ENCODE results near the gene RASA3. TPM values are rescaled to one million over a fixed set of nuclear protein-coding genes. Genes with fewer than 3 reads are reported as not detected.

The RASA3 gene
- polyA plus RNA-seq, 3 donors: 9.0 to 32.6 (median 16.6) TPM

DNA sequence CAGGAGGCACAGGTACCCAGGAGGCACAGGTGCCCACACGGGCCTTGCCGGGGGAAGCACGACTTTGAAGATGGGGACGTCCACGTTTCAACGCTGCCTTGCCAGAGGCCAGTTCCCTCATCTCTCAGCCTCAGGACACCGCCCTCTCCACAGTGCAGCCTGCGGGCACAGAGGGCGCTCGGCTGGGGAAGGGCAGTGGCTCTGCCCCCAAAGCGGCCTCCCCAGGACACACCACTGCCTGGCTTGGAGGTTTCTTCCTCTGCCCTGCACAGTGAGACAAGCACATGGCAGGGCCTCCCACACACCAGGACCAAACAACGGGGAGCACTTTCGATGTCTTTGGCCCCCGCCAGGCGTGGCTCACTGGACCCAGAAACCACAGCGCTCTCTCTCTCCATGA is 73.0 kb downstream of the RASA3 start:
- H3K27me3 Mint-ChIP-seq (ENCODE audit: low read depth in 3 of 3): peaks cover 0 to 3% (median 0%) of the 10 kb centered on the region in 3 donors
- H3K4me3 Mint-ChIP-seq: no peak overlapping the region
- H4K20me1 ChIP-seq (ENCODE audit: insufficient read depth, low read length): peaks cover 56% of the 10 kb centered on the region
- WGBS (ENCODE audit: insufficient coverage): 75% methylated on average over 12 of the region's 16 CpGs
- no peaks in the 10 kb centered on the region for H3K27me3 ChIP-seq (ENCODE audit: control insufficient read depth in 2 of 2, insufficient read depth in 2 of 2, low read length in 2 of 2)
- no peaks in the 10 kb centered on the region for H3K9me3 ChIP-seq (replicated peaks in 1 of 2; ENCODE audit: control insufficient read depth in 1 of 2, insufficient read depth in 1 of 2, low read length in 2 of 2)
- no peak overlapping the region for H3K9ac ChIP-seq (ENCODE audit: insufficient read depth, low read length, poor library complexity, severe bottlenecking)
- peak overlapping the region in 5 of 7 donors; percentile 9 to 79 (median 36) for H3K27ac Mint-ChIP-seq
- TF ChIP-seq, protein P1, sequence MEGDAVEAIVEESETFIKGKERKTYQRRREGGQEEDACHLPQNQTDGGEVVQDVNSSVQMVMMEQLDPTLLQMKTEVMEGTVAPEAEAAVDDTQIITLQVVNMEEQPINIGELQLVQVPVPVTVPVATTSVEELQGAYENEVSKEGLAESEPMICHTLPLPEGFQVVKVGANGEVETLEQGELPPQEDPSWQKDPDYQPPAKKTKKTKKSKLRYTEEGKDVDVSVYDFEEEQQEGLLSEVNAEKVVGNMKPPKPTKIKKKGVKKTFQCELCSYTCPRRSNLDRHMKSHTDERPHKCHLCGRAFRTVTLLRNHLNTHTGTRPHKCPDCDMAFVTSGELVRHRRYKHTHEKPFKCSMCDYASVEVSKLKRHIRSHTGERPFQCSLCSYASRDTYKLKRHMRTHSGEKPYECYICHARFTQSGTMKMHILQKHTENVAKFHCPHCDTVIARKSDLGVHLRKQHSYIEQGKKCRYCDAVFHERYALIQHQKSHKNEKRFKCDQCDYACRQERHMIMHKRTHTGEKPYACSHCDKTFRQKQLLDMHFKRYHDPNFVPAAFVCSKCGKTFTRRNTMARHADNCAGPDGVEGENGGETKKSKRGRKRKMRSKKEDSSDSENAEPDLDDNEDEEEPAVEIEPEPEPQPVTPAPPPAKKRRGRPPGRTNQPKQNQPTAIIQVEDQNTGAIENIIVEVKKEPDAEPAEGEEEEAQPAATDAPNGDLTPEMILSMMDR (IDR thresholded peaks at IDR 0.05): no peak
- intact Hi-C loops (cut with micrococcal nuclease): loop anchor here in 1 of 2 donors (5.0 kb wide), 1 partner anchor 53 kb away; no protein-coding TSS in a partner anchor
- H3K4me1 ChIP-seq (ENCODE audit: control insufficient read depth in 1 of 2, insufficient read depth in 2 of 2, low read length in 2 of 2): peaks cover 71 to 82% of the 10 kb centered on the region in 2 donors
- H3K27ac ChIP-seq (ENCODE audit: low read depth in 1 of 2, low read length in 2 of 2): peak overlapping the region in 1 of 2 donors; percentile 15
- H3K9me3 Mint-ChIP-seq: peaks cover 0 to 3% (median 0%) of the 10 kb centered on the region in 7 donors
- peaks cover 33 to 52% of the 10 kb centered on the region in 2 donors for H3K36me3 Mint-ChIP-seq
- no peak for DNase-seq
- no peak overlapping the region for H3K4me2 ChIP-seq (replicated peaks; ENCODE audit: extremely low read depth, low read length, poor library complexity, severe bottlenecking)
- H2AFZ ChIP-seq (ENCODE audit: insufficient read depth, low read depth, low read length, poor library complexity, severe bottlenecking): no peak overlapping the region
- no peak overlapping the region for H3K4me3 ChIP-seq (replicated peaks in 1 of 3; ENCODE audit: low read depth in 2 of 3, low read length in 3 of 3)
- peaks cover 84% of the 10 kb centered on the region for H3K79me2 ChIP-seq (ENCODE audit: insufficient read depth, low read length)
- H3K4me1 Mint-ChIP-seq: peaks cover 72% of the 10 kb centered on the region
- H3K36me3 ChIP-seq (replicated peaks in 1 of 2; ENCODE audit: control insufficient read depth in 1 of 2, insufficient read depth in 2 of 2, low read length in 2 of 2): peaks cover 14 to 26% of the 10 kb centered on the region in 2 donors

DNA sequence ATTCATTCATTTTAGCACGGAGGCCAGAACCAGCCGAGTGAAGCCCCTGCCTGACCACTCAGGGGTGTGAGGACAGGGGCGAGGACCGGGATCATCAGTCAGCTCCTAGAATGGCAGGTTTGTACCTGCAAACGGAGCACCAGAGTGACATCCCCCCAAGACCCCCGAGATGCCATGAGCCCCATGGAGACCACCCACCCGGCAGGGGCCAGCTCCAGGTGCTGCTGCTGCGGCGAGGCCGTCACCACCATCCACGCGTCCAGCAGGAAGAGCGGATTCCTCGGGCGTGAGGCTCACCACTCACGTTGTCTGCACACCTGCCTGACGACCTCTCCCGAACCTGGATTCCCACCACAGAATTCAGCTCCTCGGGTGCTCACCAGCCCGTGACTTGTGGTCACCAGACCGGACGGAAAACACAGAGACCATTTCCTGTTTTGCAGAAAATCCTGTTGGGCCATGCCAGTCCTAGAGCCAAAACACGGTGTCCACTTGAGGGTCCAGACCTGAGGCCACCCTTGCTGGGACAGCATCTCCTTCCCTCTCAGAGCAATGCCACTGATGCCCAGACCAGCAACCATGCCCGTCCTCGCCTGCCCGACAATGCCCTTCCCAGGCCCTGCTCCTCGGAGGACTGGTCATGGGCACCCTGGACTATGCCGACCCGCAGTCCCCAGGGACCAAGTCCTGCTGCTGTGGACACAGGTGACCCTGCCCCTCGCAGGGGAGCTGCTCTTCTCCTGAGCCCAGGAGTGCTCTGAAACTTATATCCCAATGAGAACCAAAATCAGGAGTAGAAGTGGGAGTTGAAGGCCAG is 74.2 kb downstream of the RASA3 start:
- TF ChIP-seq, protein P1 (IDR thresholded peaks at IDR 0.05): no peak
- Histone ChIP-seq H3K27me3 (ENCODE audit: control insufficient read depth in 2 of 2, insufficient read depth in 2 of 2, low read length in 2 of 2) (no peaks in the 10 kb centered on the region), H3K4me2 (replicated peaks; ENCODE audit: extremely low read depth, low read length, poor library complexity, severe bottlenecking) (peak overlapping the region; percentile 63), H3K4me3 (replicated peaks in 1 of 3; ENCODE audit: low read depth in 2 of 3, low read length in 3 of 3) (peak overlapping the region in 1 of 3 experiments; percentile 57), H3K27ac (ENCODE audit: low read depth in 1 of 2, low read length in 2 of 2) (peak overlapping the region in 1 of 2 donors; percentile 56), H2AFZ (ENCODE audit: insufficient read depth, low read depth, low read length, poor library complexity, severe bottlenecking) (no peak overlapping the region), H3K36me3 (replicated peaks in 1 of 2; ENCODE audit: control insufficient read depth in 1 of 2, insufficient read depth in 2 of 2, low read length in 2 of 2) (peaks cover 14 to 26% of the 10 kb centered on the region in 2 donors), H3K4me1 (ENCODE audit: control insufficient read depth in 1 of 2, insufficient read depth in 2 of 2, low read length in 2 of 2) (peaks cover 63 to 82% of the 10 kb centered on the region in 2 donors), H3K9ac (ENCODE audit: insufficient read depth, low read length, poor library complexity, severe bottlenecking) (peak overlapping the region; percentile 47), H3K79me2 (ENCODE audit: insufficient read depth, low read length) (peaks cover 83% of the 10 kb centered on the region), H4K20me1 (ENCODE audit: insufficient read depth, low read length) (peaks cover 63% of the 10 kb centered on the region), H3K9me3 (replicated peaks in 1 of 2; ENCODE audit: control insufficient read depth in 1 of 2, insufficient read depth in 1 of 2, low read length in 2 of 2) (no peaks in the 10 kb centered on the region)
- Mint-ChIP-seq H3K4me1 (peaks cover 67% of the 10 kb centered on the region), H3K36me3 (peaks cover 33 to 52% of the 10 kb centered on the region in 2 donors), H3K4me3 (peak overlapping the region; percentile 38 to 78), H3K27me3 (ENCODE audit: low read depth in 3 of 3) (peaks cover 0 to 4% (median 0%) of the 10 kb centered on the region in 3 donors), H3K27ac (peak overlapping the region in 5 of 7 donors; percentile 13 to 72 (median 71)), H3K9me3 (peaks cover 0 to 3% (median 0%) of the 10 kb centered on the region in 7 donors)
- intact Hi-C loops (cut with micrococcal nuclease): loop anchor here in 1 of 2 donors (5.0 kb wide), 1 partner anchor 54 kb away; no protein-coding TSS in a partner anchor
- DNase-seq: peak; percentile 46 to 78 (median 67)
- 67% methylated on average over 29 of the region's 30 CpGs for WGBS (ENCODE audit: insufficient coverage)
